ENCODE data around the gene LRRIQ4.

DNA sequence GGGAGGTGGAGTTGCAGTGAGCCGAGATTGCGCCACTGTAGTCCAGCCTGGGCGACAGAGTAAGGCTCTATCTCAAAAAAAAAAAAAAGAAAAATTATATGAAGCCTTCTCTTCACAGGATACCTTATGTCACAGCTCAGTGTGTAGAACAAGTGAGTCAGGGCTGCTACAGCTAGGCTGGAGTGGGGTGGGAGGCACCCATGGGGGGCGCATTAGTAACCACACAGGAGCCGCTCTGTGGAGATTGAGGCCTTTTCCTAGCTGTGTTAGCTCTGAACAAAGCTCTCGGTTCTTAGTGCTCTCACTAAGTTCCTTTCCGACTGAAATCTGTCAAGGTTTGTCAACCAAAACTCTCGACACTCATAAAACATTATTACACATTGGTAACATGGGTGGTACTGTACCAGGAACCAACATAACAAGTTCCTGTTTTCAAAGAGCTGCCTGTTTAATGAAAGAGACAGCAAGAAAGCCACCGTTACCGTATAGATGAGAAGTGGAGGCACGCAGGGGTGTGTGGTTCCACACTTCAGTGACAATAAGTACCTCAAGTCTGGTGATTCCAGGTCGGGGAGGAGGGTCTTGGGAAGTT is 52.6 kb downstream of the LRRIQ4 start:
- TF ChIP-seq CTCF (IDR thresholded peaks at IDR 0.05; ENCODE audit: low read depth, low read length), result no peak
- no peak for TF ChIP-seq EZH2phosphoT487 (IDR thresholded peaks at IDR 0.05; ENCODE audit: low read depth)
